Suprapubic skin (tissue), 4 donors: ENCODE results near the gene SYT8. TPM values are rescaled to one million over a fixed set of nuclear protein-coding genes. Genes with fewer than 3 reads are reported as not detected.

Experiments used
- DNase-seq, 2 donors: peaks; one replicate each; pipeline ENCODE4 v3.0.0-alpha.2; 2019; ENCODE audit warnings: low spot score in 2 of 2
- H3K27ac ChIP-seq: fragments of 200-600 bp; sonication (generic); one replicate; pipeline ENCODE4 v1.5.1; 2019
- H3K27me3 ChIP-seq: fragments of 200-600 bp; sonication (generic); one replicate; pipeline ENCODE4 v1.5.1; 2019
- H3K36me3 ChIP-seq: fragments of 200-600 bp; sonication (generic); one replicate; pipeline ENCODE4 v1.5.1; 2019
- H3K4me1 ChIP-seq: fragments of 200-600 bp; sonication (generic); one replicate; pipeline ENCODE4 v1.5.1; 2019
- H3K4me3 ChIP-seq: fragments of 200-600 bp; sonication (generic); one replicate; pipeline ENCODE4 v1.5.1; 2019; ENCODE audit warnings: mild to moderate bottlenecking
- H3K9me3 ChIP-seq: fragments of 200-600 bp; sonication (generic); one replicate; pipeline ENCODE4 v1.5.1; 2019
- CTCF ChIP-seq, 2 donors: fragments of 200-600 bp in 1 of 2; fragments of 450-650 bp in 1 of 2; sonication (generic) in 1 of 2; IDR thresholded peaks; one replicate each; pipeline ENCODE4 v1.5.1; 2016 to 2019; ENCODE audit warnings: antibody characterized with exemption in 2 of 2, mild to moderate bottlenecking in 1 of 2, moderate library complexity in 1 of 2
- EP300 ChIP-seq: sonication (generic); formaldehyde crosslinking; IDR thresholded peaks from one replicate; pipeline ENCODE4 v1.6.1; 2017; ENCODE audit warnings: antibody characterized with exemption
- POLR2A ChIP-seq, 2 donors: fragments of 450-650 bp; IDR thresholded peaks; one replicate each; pipeline ENCODE4 v1.6.1; 2017; ENCODE audit warnings: antibody characterized with exemption in 2 of 2, mild to moderate bottlenecking in 2 of 2, moderate library complexity in 2 of 2
- POLR2AphosphoS5 ChIP-seq, 3 donors: sonication (generic); formaldehyde crosslinking; IDR thresholded peaks; one replicate each; pipeline ENCODE4 v1.6.1; 2017; ENCODE audit warnings: antibody characterized with exemption in 3 of 3
- whole genome bisulfite sequencing: methylation state at CpG from one replicate; pipeline ENCODE4 v1.1.5; 2018; 5-methylcytosine and 5-hydroxymethylcytosine counted together
- total RNA-seq, 4 donors: library from RNA; depleted of rRNA; stranded (reverse); fragments of >200 nt; gene quantifications; one replicate each; pipeline ENCODE4 v1.1.0, GENCODE V29; 2016

The SYT8 gene
- total RNA-seq, 4 donors from 2014 or later = 141 to 280 (median 193) TPM

- H3K27me3 ChIP-seq = no peaks in the 10 kb centered on the region
- H3K36me3 ChIP-seq = no peaks in the 10 kb centered on the region
- peak overlapping the region; percentile 88 for H3K27ac ChIP-seq
- H3K4me3 ChIP-seq = no peak overlapping the region
- DNase-seq = peak in 1 of 2 donors; percentile 79
- 68% methylated on average over 7 of the region's 14 CpGs for WGBS
- H3K9me3 ChIP-seq = no peaks in the 10 kb centered on the region
- TF ChIP-seq POLR2A (IDR thresholded peaks at IDR 0.05) = no peak
- TF ChIP-seq POLR2AphosphoS5 (IDR thresholded peaks at IDR 0.05) = peak; percentile 33 to 84 (median 68)
- no peak for TF ChIP-seq CTCF (IDR thresholded peaks at IDR 0.05)
- no peak for TF ChIP-seq EP300
- peaks cover 88% of the 10 kb centered on the region for H3K4me1 ChIP-seq
These were observed 654 bp upstream of the SYT8 start for GRCh38 chr11:1834062-1834610.

GRCh38 chr11:1835671-1836010 is 851 bp downstream of the SYT8 start:
- H3K27me3 ChIP-seq = no peaks in the 10 kb centered on the region
- H3K36me3 ChIP-seq = no peaks in the 10 kb centered on the region
- peaks cover 91% of the 10 kb centered on the region for H3K4me1 ChIP-seq
- WGBS = 73% methylated on average over 8 of the region's 12 CpGs
- TF ChIP-seq POLR2A (IDR thresholded peaks at IDR 0.05) (no peak), EP300 (no peak), CTCF (IDR thresholded peaks at IDR 0.05) (no peak), POLR2AphosphoS5 (IDR thresholded peaks at IDR 0.05) (no peak)
- no peak for DNase-seq
- H3K27ac ChIP-seq = peak overlapping the region; percentile 88
- peak overlapping the region; percentile 24 for H3K4me3 ChIP-seq
- no peaks in the 10 kb centered on the region for H3K9me3 ChIP-seq

- Histone ChIP-seq H3K4me1 (peaks cover 88% of the 10 kb centered on the region), H3K9me3 (no peaks in the 10 kb centered on the region), H3K4me3 (peak overlapping the region; percentile 1), H3K27ac (peak overlapping the region; percentile 4), H3K36me3 (no peaks in the 10 kb centered on the region), H3K27me3 (no peaks in the 10 kb centered on the region)
- no peak for TF ChIP-seq POLR2AphosphoS5 (IDR thresholded peaks at IDR 0.05)
- TF ChIP-seq CTCF (IDR thresholded peaks at IDR 0.05) = no peak
- no peak for TF ChIP-seq EP300
- no peak for TF ChIP-seq POLR2A (IDR thresholded peaks at IDR 0.05)
- no peak for DNase-seq
- 63% methylated on average over 15 of the region's 43 CpGs for WGBS
These were observed 1.5 kb downstream of the SYT8 start for GRCh38 chr11:1836011-1836945.

- no peaks in the 10 kb centered on the region for H3K27me3 ChIP-seq
- 40% methylated on average over 12 of the region's 38 CpGs for WGBS
- no peaks in the 10 kb centered on the region for H3K36me3 ChIP-seq
- no peak for TF ChIP-seq POLR2AphosphoS5 (IDR thresholded peaks at IDR 0.05)
- peak; percentile 67 to 84 for TF ChIP-seq CTCF (IDR thresholded peaks at IDR 0.05)
- DNase-seq = no peak
- H3K4me3 ChIP-seq = no peak overlapping the region
- no peak overlapping the region for H3K27ac ChIP-seq
- H3K9me3 ChIP-seq = no peaks in the 10 kb centered on the region
- peaks cover 81% of the 10 kb centered on the region for H3K4me1 ChIP-seq
These were observed 2.6 kb downstream of the SYT8 start for GRCh38 chr11:1837171-1838076.
